ENCODE measurements around the gene SPIRE2. TPM values are rescaled to one million over a fixed set of nuclear protein-coding genes. Genes with fewer than 3 reads are reported as not detected.

Gene SPIRE2
- total and polyA plus RNA-seq, 2 of the 4 experiments (the other 2 are of a cell fraction) = 0.72 to 1.9 TPM

DNA sequence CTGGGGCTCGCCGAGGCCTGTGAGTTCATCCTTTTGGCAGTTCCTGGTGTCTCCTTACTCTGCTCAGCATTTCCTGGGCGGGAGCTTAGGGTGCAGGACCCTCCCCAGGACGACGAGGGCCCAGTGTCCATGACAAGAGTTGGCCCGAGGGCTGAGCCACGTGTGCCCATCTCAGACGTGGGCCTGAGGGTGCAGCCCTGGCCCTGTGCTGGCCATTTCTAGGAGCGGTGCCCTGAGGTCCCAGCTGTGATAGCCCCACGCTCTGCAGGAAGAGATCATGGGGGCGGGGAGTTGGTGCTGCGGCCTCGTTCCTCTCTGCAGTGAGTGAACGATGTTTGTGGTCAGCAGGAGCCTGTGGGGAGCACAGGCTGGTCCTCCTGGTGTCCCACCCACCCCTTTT lies 84.4 kb downstream of the SPIRE2 start:
- Histone ChIP-seq H3K4me2 (ENCODE audit: low read depth, low read length) (no peak overlapping the region), H3K4me3 (ENCODE audit: insufficient read depth, low read depth, low read length) (no peak overlapping the region), H3K14ac (replicated peaks; ENCODE audit: low read depth, low read length) (no peak overlapping the region), H3K4ac (ENCODE audit: low read depth, low read length) (no peak overlapping the region), H2AK5ac (ENCODE audit: low read depth, low read length) (no peak overlapping the region), H3K9ac (ENCODE audit: low read depth, low read length) (no peak overlapping the region), H3K56ac (ENCODE audit: extremely low read depth, insufficient read depth, low read length) (no peak overlapping the region), H2BK15ac (ENCODE audit: low read depth, low read length) (no peak overlapping the region), H3K23ac (ENCODE audit: low read depth, low read length) (no peak overlapping the region), H4K5ac (ENCODE audit: low read depth, low read length) (no peak overlapping the region), H2BK20ac (ENCODE audit: low read depth, low read length) (no peak overlapping the region), H3K27me3 (ENCODE audit: control insufficient read depth, insufficient read depth, low read length) (no peaks in the 10 kb centered on the region), H3K9me1 (ENCODE audit: insufficient read depth, low read length) (peaks cover 5% of the 10 kb centered on the region; the same call in 1 of the 2 replicates), H3K36me3 (ENCODE audit: control insufficient read depth, insufficient read depth, low read length) (peaks cover 42% of the 10 kb centered on the region), H3K9me3 (ENCODE audit: control insufficient read depth, insufficient read depth, low read length) (no peaks in the 10 kb centered on the region), H2AK9ac (replicated peaks; ENCODE audit: low read depth, low read length, poor library complexity) (no peak overlapping the region), H2AFZ (replicated peaks; ENCODE audit: low read length, poor library complexity) (no peak overlapping the region), H3K18ac (ENCODE audit: low read depth, low read length) (no peak overlapping the region), H4K20me1 (ENCODE audit: insufficient read depth, low read length) (peaks cover 10% of the 10 kb centered on the region), H4K8ac (ENCODE audit: low read depth in 2 of 2, low read length in 2 of 2) (no peak overlapping the region), H4K91ac (ENCODE audit: insufficient read depth, low read depth, low read length) (no peak overlapping the region), H3K4me1 (ENCODE audit: control insufficient read depth, insufficient read depth, low read length) (peaks cover 2% of the 10 kb centered on the region), H3K27ac (ENCODE audit: insufficient read depth, low read length) (no peak overlapping the region), H2BK5ac (ENCODE audit: low read depth, low read length, poor library complexity, severe bottlenecking) (no peak overlapping the region), H3K79me1 (ENCODE audit: low read depth in 1 of 2, low read length in 2 of 2) (peaks cover 0 to 22% of the 10 kb centered on the region in 2 experiments; a peak in 3 of 4 replicates), H2BK120ac (ENCODE audit: low read depth, low read length) (no peak overlapping the region)
- POLR2A ChIA-PET (ENCODE audit: unreplicated experiment) = no interaction called here
- in situ Hi-C loops (cut with MboI; ENCODE audit: low sequenced_read_pairs) = no loop called here
- no peak for TF ChIP-seq NFE2L2 (IDR thresholded peaks at IDR 0.05; ENCODE audit: low read depth, low read length)
- no peak for TF ChIP-seq POLR2A (IDR thresholded peaks at IDR 0.05; ENCODE audit: low read depth, low read length)
- TF ChIP-seq MAZ (IDR thresholded peaks at IDR 0.05; ENCODE audit: borderline replicate concordance, low read depth, low read length) = no peak
- no peak for TF ChIP-seq BHLHE40 (IDR thresholded peaks at IDR 0.05; ENCODE audit: low read depth, low read length)
- TF ChIP-seq, protein P1, sequence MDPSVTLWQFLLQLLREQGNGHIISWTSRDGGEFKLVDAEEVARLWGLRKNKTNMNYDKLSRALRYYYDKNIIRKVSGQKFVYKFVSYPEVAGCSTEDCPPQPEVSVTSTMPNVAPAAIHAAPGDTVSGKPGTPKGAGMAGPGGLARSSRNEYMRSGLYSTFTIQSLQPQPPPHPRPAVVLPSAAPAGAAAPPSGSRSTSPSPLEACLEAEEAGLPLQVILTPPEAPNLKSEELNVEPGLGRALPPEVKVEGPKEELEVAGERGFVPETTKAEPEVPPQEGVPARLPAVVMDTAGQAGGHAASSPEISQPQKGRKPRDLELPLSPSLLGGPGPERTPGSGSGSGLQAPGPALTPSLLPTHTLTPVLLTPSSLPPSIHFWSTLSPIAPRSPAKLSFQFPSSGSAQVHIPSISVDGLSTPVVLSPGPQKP (IDR thresholded peaks at IDR 0.05; ENCODE audit: borderline replicate concordance, low read depth, low read length) = no peak
- no peak for TF ChIP-seq FOS (IDR thresholded peaks at IDR 0.05; ENCODE audit: low read depth, low read length)
- no peak for TF ChIP-seq RAD21 (IDR thresholded peaks at IDR 0.05; ENCODE audit: low read length)
- TF ChIP-seq CHD1 (IDR thresholded peaks at IDR 0.05; ENCODE audit: low read depth, low read length) = no peak
- no peak for TF ChIP-seq CEBPB (IDR thresholded peaks at IDR 0.05; ENCODE audit: low read depth, low read length)
- no peak for TF ChIP-seq MAFK (IDR thresholded peaks at IDR 0.05; ENCODE audit: low read depth, low read length)
- DNase-seq (no peak), ATAC-seq (ENCODE audit: low read depth) (no peak)
- CTCF ChIA-PET = no interaction called here
- intact Hi-C loops (cut with micrococcal nuclease) = no loop called here
- dilution Hi-C loops (cut with HindIII; ENCODE audit: low sequenced_read_pairs, unreplicated experiment) = no loop called here
- no TSS peak for BruUV-seq (replicated peaks)
- 89% methylated on average over 7 of the region's 14 CpGs; no CpG with 5 or more reads in 1 of the 2 experiments for WGBS, 2 experiments (ENCODE audit: extremely low coverage in 2 of 2, insufficient read length in 1 of 2)

Measured in IMR-90 (cell line).